ENCODE results near the gene MINDY4. TPM values are rescaled to one million over a fixed set of nuclear protein-coding genes. Genes with fewer than 3 reads are reported as not detected.

MINDY4 gene
- polyA plus RNA-seq, 3 donors from 2014 or later = 0.45 to 0.71 TPM; not detected in 1

- Mint-ChIP-seq H3K4me3 (no peak overlapping the region), H3K36me3 (no peaks in the 10 kb centered on the region), H3K27me3 (ENCODE audit: low read depth in 3 of 3) (peaks cover 0 to 4% (median 2%) of the 10 kb centered on the region in 3 donors), H3K27ac (no peak overlapping the region), H3K4me1 (no peaks in the 10 kb centered on the region), H3K9me3 (no peaks in the 10 kb centered on the region)
- DNase-seq = no peak
Measured at GRCh38 chr7:30844916-30845315, 73.7 kb downstream of the MINDY4 start.

GRCh38 chr7:30845426-30846135, 74.4 kb downstream of the MINDY4 start:
- Mint-ChIP-seq H3K36me3 (no peaks in the 10 kb centered on the region), H3K4me3 (no peak overlapping the region), H3K9me3 (no peaks in the 10 kb centered on the region), H3K27me3 (ENCODE audit: low read depth in 3 of 3) (peaks cover 0 to 4% (median 2%) of the 10 kb centered on the region in 3 donors), H3K27ac (no peak overlapping the region), H3K4me1 (no peaks in the 10 kb centered on the region)
- DNase-seq = no peak

GRCh38 chr7:30846378-30846777, 75.2 kb downstream of the MINDY4 start:
- Mint-ChIP-seq H3K4me1 (no peaks in the 10 kb centered on the region), H3K4me3 (no peak overlapping the region), H3K9me3 (no peaks in the 10 kb centered on the region), H3K36me3 (no peaks in the 10 kb centered on the region), H3K27ac (no peak overlapping the region), H3K27me3 (ENCODE audit: low read depth in 3 of 3) (peaks cover 0 to 3% (median 2%) of the 10 kb centered on the region in 3 donors)
- no peak for DNase-seq

GRCh38 chr7:30848121-30848855, 77.1 kb downstream of the MINDY4 start:
- Mint-ChIP-seq H3K27ac (no peak overlapping the region), H3K36me3 (no peaks in the 10 kb centered on the region), H3K27me3 (ENCODE audit: low read depth in 3 of 3) (peaks cover 0 to 3% (median 2%) of the 10 kb centered on the region in 3 donors), H3K4me3 (no peak overlapping the region), H3K9me3 (no peaks in the 10 kb centered on the region), H3K4me1 (no peaks in the 10 kb centered on the region)
- no peak for DNase-seq

GRCh38 chr7:30849565-30849964, 78.3 kb downstream of the MINDY4 start:
- DNase-seq = no peak
- H3K4me3 Mint-ChIP-seq = no peak overlapping the region
- H3K27me3 Mint-ChIP-seq (ENCODE audit: low read depth in 3 of 3) = peaks cover 0 to 2% (median 2%) of the 10 kb centered on the region in 3 donors
- H3K9me3 Mint-ChIP-seq = no peaks in the 10 kb centered on the region
- no peak overlapping the region for H3K27ac Mint-ChIP-seq
- no peaks in the 10 kb centered on the region for H3K4me1 Mint-ChIP-seq
- no peaks in the 10 kb centered on the region for H3K36me3 Mint-ChIP-seq

GRCh38 chr7:30850426-30850825, 79.2 kb downstream of the MINDY4 start:
- H3K27me3 Mint-ChIP-seq (ENCODE audit: low read depth in 3 of 3) = peaks cover 0 to 2% (median 2%) of the 10 kb centered on the region in 3 donors
- no peaks in the 10 kb centered on the region for H3K9me3 Mint-ChIP-seq
- no peak overlapping the region for H3K4me3 Mint-ChIP-seq
- H3K36me3 Mint-ChIP-seq = no peaks in the 10 kb centered on the region
- no peaks in the 10 kb centered on the region for H3K4me1 Mint-ChIP-seq
- no peak for DNase-seq
- no peak overlapping the region for H3K27ac Mint-ChIP-seq

GRCh38 chr7:30851651-30852307, 80.6 kb downstream of the MINDY4 start:
- Mint-ChIP-seq H3K27ac (no peak overlapping the region), H3K36me3 (no peaks in the 10 kb centered on the region), H3K27me3 (ENCODE audit: low read depth in 3 of 3) (peaks cover 0 to 2% (median 2%) of the 10 kb centered on the region in 3 donors), H3K9me3 (no peaks in the 10 kb centered on the region), H3K4me3 (no peak overlapping the region), H3K4me1 (no peaks in the 10 kb centered on the region)
- no peak for DNase-seq

- no peaks in the 10 kb centered on the region for H3K4me1 Mint-ChIP-seq
- no peak overlapping the region for H3K4me3 Mint-ChIP-seq
- no peaks in the 10 kb centered on the region for H3K36me3 Mint-ChIP-seq
- peaks cover 0 to 2% (median 2%) of the 10 kb centered on the region in 3 donors for H3K27me3 Mint-ChIP-seq (ENCODE audit: low read depth in 3 of 3)
- DNase-seq = no peak
- no peak overlapping the region for H3K27ac Mint-ChIP-seq
- H3K9me3 Mint-ChIP-seq = no peaks in the 10 kb centered on the region
Measured at GRCh38 chr7:30852308-30852684, 81.1 kb downstream of the MINDY4 start.

GRCh38 chr7:30852744-30853288, 81.6 kb downstream of the MINDY4 start:
- DNase-seq = no peak
- no peaks in the 10 kb centered on the region for H3K4me1 Mint-ChIP-seq

GRCh38 chr7:30853576-30853975, 82.4 kb downstream of the MINDY4 start:
- no peaks in the 10 kb centered on the region for H3K9me3 Mint-ChIP-seq
- H3K36me3 Mint-ChIP-seq = no peaks in the 10 kb centered on the region
- no peak overlapping the region for H3K27ac Mint-ChIP-seq
- DNase-seq = no peak
- H3K4me3 Mint-ChIP-seq = no peak overlapping the region
- no peaks in the 10 kb centered on the region for H3K27me3 Mint-ChIP-seq (ENCODE audit: low read depth in 3 of 3)
- no peaks in the 10 kb centered on the region for H3K4me1 Mint-ChIP-seq

More at GRCh38 chr7:30852744-30853288, 81.6 kb downstream of the MINDY4 start:
- no peaks in the 10 kb centered on the region for H3K36me3 Mint-ChIP-seq
- no peak overlapping the region for H3K4me3 Mint-ChIP-seq
- H3K27ac Mint-ChIP-seq = no peak overlapping the region
- H3K9me3 Mint-ChIP-seq = no peaks in the 10 kb centered on the region
- H3K27me3 Mint-ChIP-seq (ENCODE audit: low read depth in 3 of 3) = peaks cover 0 to 2% (median 2%) of the 10 kb centered on the region in 3 donors

GRCh38 chr7:30855936-30856335, 84.7 kb downstream of the MINDY4 start:
- Mint-ChIP-seq H3K9me3 (no peaks in the 10 kb centered on the region), H3K4me1 (no peaks in the 10 kb centered on the region), H3K27ac (no peak overlapping the region), H3K27me3 (ENCODE audit: low read depth in 3 of 3) (peaks cover 0 to 2% (median 0%) of the 10 kb centered on the region in 3 donors), H3K36me3 (no peaks in the 10 kb centered on the region), H3K4me3 (no peak overlapping the region)
- DNase-seq = no peak

- no peaks in the 10 kb centered on the region for H3K9me3 Mint-ChIP-seq
- peaks cover 0 to 2% (median 2%) of the 10 kb centered on the region in 3 donors for H3K27me3 Mint-ChIP-seq (ENCODE audit: low read depth in 3 of 3)
- H3K27ac Mint-ChIP-seq = no peak overlapping the region
- H3K36me3 Mint-ChIP-seq = no peaks in the 10 kb centered on the region
- no peaks in the 10 kb centered on the region for H3K4me1 Mint-ChIP-seq
- no peak overlapping the region for H3K4me3 Mint-ChIP-seq
- no peak for DNase-seq
Measured at GRCh38 chr7:30858576-30858975, 87.4 kb downstream of the MINDY4 start.

- Mint-ChIP-seq H3K36me3 (no peaks in the 10 kb centered on the region), H3K4me1 (no peaks in the 10 kb centered on the region), H3K27me3 (ENCODE audit: low read depth in 3 of 3) (peaks cover 0 to 2% (median 2%) of the 10 kb centered on the region in 3 donors), H3K27ac (no peak overlapping the region), H3K4me3 (no peak overlapping the region), H3K9me3 (no peaks in the 10 kb centered on the region)
- DNase-seq = no peak
Measured at GRCh38 chr7:30859202-30859939, 88.2 kb downstream of the MINDY4 start.
